SK-N-SH (cell line): Measurements from ENCODE around the gene CHRNE. TPM values are rescaled to one million over a fixed set of nuclear protein-coding genes. Genes with fewer than 3 reads are reported as not detected.

Experiments
- CTCF ChIA-PET: fragments of 300-600, 350-600 bp; formaldehyde crosslinking; extraction: SDS; loops from one replicate; lab custom pipeline; 2021; lab: Yijun Ruan, JAX
- POLR2A ChIA-PET: fragments of 350-600 bp; sonication (Branson Sonifier 250); formaldehyde crosslinking; extraction: SDS; loops from one replicate; lab custom pipeline; 2020; ENCODE audit warnings: antibody characterized with exemption, inconsistent platforms; lab: Yijun Ruan, JAX
- DNase-seq: peaks from one replicate; pipeline ENCODE4 v3.0.0; 2012
- H2AFZ ChIP-seq: fragments of 200-600 bp; sonication (generic); 2 replicates; pipeline ENCODE4 v1.8.1; 2016; ENCODE audit warnings: antibody characterized with exemption, mild to moderate bottlenecking, low read depth
- H3F3A ChIP-seq: fragments of 200-600 bp; sonication (generic); replicated peaks from 2 replicates; pipeline ENCODE3; 2016; ENCODE audit warnings: antibody characterized with exemption, mild to moderate bottlenecking; ENCODE audit not compliant: insufficient read depth
- H3K27ac ChIP-seq, 2 experiments: fragments of 200-500 bp in 1 of 2; fragments of 200-600 bp in 1 of 2; sonication (Bioruptor generic) in 1 of 2; sonication (generic), shearing (Covaris generic) in 1 of 2; 2 replicates each; pipeline versions ENCODE4 v1.5.1 to v1.6.1; 2014 to 2016; ENCODE audit warnings: low read depth in 2 of 2, inconsistent platforms in 1 of 2, low read length in 1 of 2, mild to moderate bottlenecking in 1 of 2, mixed read lengths in 1 of 2
- H3K27me3 ChIP-seq: fragments of 200-600 bp; sonication (generic), shearing (Covaris generic); 2 replicates; pipeline ENCODE4 v1.6.1; 2016; ENCODE audit warnings: mixed run types; ENCODE audit not compliant: insufficient read depth
- H3K36me3 ChIP-seq, 2 experiments: fragments of 200-500 bp in 1 of 2; fragments of 200-600 bp in 1 of 2; sonication (Bioruptor generic) in 1 of 2; sonication (generic) in 1 of 2; replicated peaks in 1 of 2; 2 replicates each; pipeline versions ENCODE3 to v1.5.1; 2014 to 2016; ENCODE audit warnings: low read length in 1 of 2, mild to moderate bottlenecking in 1 of 2; ENCODE audit not compliant: insufficient read depth in 2 of 2, control insufficient read depth in 1 of 2
- H3K4me1 ChIP-seq, 2 experiments: fragments of 200-500 bp in 1 of 2; fragments of 200-600 bp in 1 of 2; sonication (Bioruptor generic) in 1 of 2; sonication (generic), shearing (Covaris generic) in 1 of 2; 2 replicates each; pipeline versions ENCODE4 v1.5.1 to v1.6.1; 2014 to 2016; ENCODE audit warnings: low read depth in 1 of 2, low read length in 1 of 2, mixed run types in 1 of 2; ENCODE audit not compliant: insufficient read depth in 2 of 2, control insufficient read depth in 1 of 2
- H3K4me2 ChIP-seq: fragments of 200-600 bp; sonication (generic), shearing (Covaris generic); 2 replicates; pipeline ENCODE4 v1.6.1; 2017; ENCODE audit warnings: mixed run types
- H3K4me3 ChIP-seq, 2 experiments: fragments of 200-500 bp in 1 of 2; fragments of 200-600 bp in 1 of 2; sonication (Bioruptor generic) in 1 of 2; sonication (generic), shearing (Covaris generic) in 1 of 2; 2 replicates each; pipeline versions ENCODE4 v1.5.1 to v1.8.1; 2014 to 2016; ENCODE audit warnings: low read depth in 2 of 2, inconsistent platforms in 1 of 2, low read length in 1 of 2, mild to moderate bottlenecking in 1 of 2, mixed read lengths in 1 of 2, moderate library complexity in 1 of 2
- H3K79me2 ChIP-seq: fragments of 200-600 bp; sonication (generic); 2 replicates; pipeline ENCODE4 v1.8.1; 2017; ENCODE audit warnings: mild to moderate bottlenecking; ENCODE audit not compliant: insufficient read depth
- H3K9ac ChIP-seq: fragments of 200-600 bp; sonication (generic); 2 replicates; pipeline ENCODE4 v1.6.1; 2017; ENCODE audit warnings: mixed run types
- H3K9me2 ChIP-seq: fragments of 200-600 bp; sonication (generic); 2 replicates; pipeline ENCODE4 v1.6.1; 2017; ENCODE audit warnings: mixed run types
- H3K9me3 ChIP-seq: fragments of 200-600 bp; sonication (generic); 2 replicates; pipeline ENCODE4 v1.6.1; 2017; ENCODE audit warnings: mixed run types, mild to moderate bottlenecking, moderate library complexity
- H4K20me1 ChIP-seq: fragments of 200-600 bp; sonication (generic); 2 replicates; pipeline ENCODE4 v1.6.1; 2017; ENCODE audit warnings: mild to moderate bottlenecking, mixed run types; ENCODE audit not compliant: insufficient read depth
- EP300 ChIP-seq, 2 experiments: IDR thresholded peaks; 2 replicates each; pipeline versions ENCODE4 v1.4.0 to v1.6.1; 2012; ENCODE audit warnings: borderline replicate concordance in 1 of 2, low read depth in 1 of 2, low read length in 1 of 2
- EZH2phosphoT487 ChIP-seq: fragments of 200-600 bp; sonication (generic); IDR thresholded peaks from 2 replicates; pipeline ENCODE4 v1.6.1; 2017; ENCODE audit warnings: low read depth, mixed run types, mild to moderate bottlenecking, antibody characterized with exemption, moderate library complexity, borderline replicate concordance
- FOSL2 ChIP-seq: IDR thresholded peaks from 2 replicates; pipeline ENCODE4 v1.4.0; 2012; ENCODE audit warnings: low read depth, mild to moderate bottlenecking, moderate library complexity, borderline replicate concordance
- FOXJ3 ChIP-seq: sonication (generic); formaldehyde crosslinking; IDR thresholded peaks from 2 replicates; pipeline ENCODE4 v1.5.1; 2020; ENCODE audit warnings: mild to moderate bottlenecking, missing genetic modification reagents
- FOXM1 ChIP-seq: IDR thresholded peaks from 2 replicates; pipeline ENCODE4 v1.4.0; 2012; ENCODE audit warnings: low read depth, mild to moderate bottlenecking
- JUND ChIP-seq: IDR thresholded peaks from 2 replicates; pipeline ENCODE4 v1.4.0; 2012
- NRF1 ChIP-seq: IDR thresholded peaks from 2 replicates; pipeline ENCODE4 v1.6.1; 2012; ENCODE audit warnings: low read depth, mild to moderate bottlenecking, low read length
- SMC3 ChIP-seq: IDR thresholded peaks from 2 replicates; pipeline ENCODE4 v1.6.1; 2012; ENCODE audit warnings: low read depth, low read length, improper control_type of control experiment
- TAF1 ChIP-seq: IDR thresholded peaks from 2 replicates; pipeline ENCODE4 v1.6.1; 2012; ENCODE audit warnings: low read depth, mild to moderate bottlenecking, low read length, moderate library complexity, borderline replicate concordance
- TCF12 ChIP-seq: IDR thresholded peaks from 2 replicates; pipeline ENCODE4 v1.4.0; 2012
- TEAD4 ChIP-seq: IDR thresholded peaks from 2 replicates; pipeline ENCODE4 v1.4.0; 2012; ENCODE audit warnings: mild to moderate bottlenecking, borderline replicate concordance; ENCODE audit not compliant: insufficient read depth
- WGBS: methylation state at CpG from one replicate; pipeline ENCODE4 v1.1.6; 2017; ENCODE audit warnings: low lambda C conversion rate; 5-methylcytosine and 5-hydroxymethylcytosine counted together
- polyA plus RNA-seq, 3 experiments: library from polyadenylated mRNA; depleted of rRNA; stranded (reverse); fragments of >200 nt; gene quantifications; 2 replicates each; pipeline ENCODE4 v1.2.3, GENCODE V29; 2012
- TF ChIP-seq, protein P1 (sequence below): IDR thresholded peaks from 2 replicates; pipeline ENCODE4 v1.6.1; 2012; ENCODE audit warnings: mild to moderate bottlenecking, low read depth, low read length, moderate library complexity
- TF ChIP-seq, protein P2 (sequence below): fragments of 150-350 bp; IDR thresholded peaks from 2 replicates; pipeline ENCODE4 v1.6.1; 2017; ENCODE audit warnings: antibody characterized with exemption, low read length, low read depth, borderline replicate concordance
- TF ChIP-seq, protein P3 (sequence below): IDR thresholded peaks from 2 replicates; pipeline ENCODE4; 2012
- TF ChIP-seq, protein P4 (sequence below): fragments of 150-350 bp; IDR thresholded peaks from 2 replicates; pipeline ENCODE4 v1.6.1; 2016; ENCODE audit warnings: mild to moderate bottlenecking, low read depth, low read length
- TF ChIP-seq, protein P5 (sequence below): IDR thresholded peaks from 2 replicates; pipeline ENCODE4 v1.4.0; 2012; ENCODE audit warnings: low read depth
- TF ChIP-seq, protein P6 (sequence below): IDR thresholded peaks from 2 replicates; pipeline ENCODE4 v1.4.0; 2012; ENCODE audit warnings: low read depth, borderline replicate concordance

CHRNE gene
- polyA plus RNA-seq, 1 of the 3 experiments (the other 2 are of a cell fraction): 0.71 TPM

DNA sequence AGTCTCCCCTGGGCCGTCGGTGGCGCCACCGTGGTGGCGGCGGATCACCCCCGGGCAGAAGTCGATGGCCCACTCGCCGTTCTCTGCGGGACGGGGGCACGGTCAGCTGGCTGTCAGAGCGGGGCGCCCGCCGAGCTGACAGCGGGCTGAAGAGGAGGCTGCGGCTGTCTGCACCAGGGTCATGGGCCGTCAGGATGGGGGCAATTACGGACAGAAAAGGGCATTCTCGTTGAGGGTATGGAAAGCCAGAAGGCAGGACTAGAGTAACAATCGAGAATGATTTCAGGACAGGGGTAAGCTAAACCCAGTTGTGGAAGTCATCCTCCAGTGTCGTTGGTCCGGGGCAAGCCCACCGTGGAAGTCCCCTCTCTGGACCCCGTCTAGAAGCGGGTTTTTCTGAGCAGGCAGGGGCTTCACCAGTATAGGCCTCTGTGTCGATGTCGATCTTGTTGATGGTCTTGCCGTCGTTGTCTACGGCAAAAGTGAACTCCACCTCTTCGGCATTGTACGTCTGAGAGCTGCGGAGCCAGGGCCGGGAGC, 1.7 kb downstream of the CHRNE start:
- Histone ChIP-seq H3K27ac (no peak overlapping the region), H3K9ac (no peak overlapping the region), H3K4me2 (no peak overlapping the region), H3K79me2 (no peaks in the 10 kb centered on the region), H3K4me3 (no peak overlapping the region), H3K27me3 (no peaks in the 10 kb centered on the region), H3K9me3 (no peaks in the 10 kb centered on the region), H3K9me2 (no peaks in the 10 kb centered on the region), H2AFZ (no peak overlapping the region), H3K36me3 (peaks cover 0 to 21% of the 10 kb centered on the region in 2 experiments), H3K4me1 (peaks cover 0 to 10% of the 10 kb centered on the region in 2 experiments; a peak in 1 of 4 replicates), H4K20me1 (no peaks in the 10 kb centered on the region), H3F3A (no peaks in the 10 kb centered on the region)
- POLR2A ChIA-PET: no interaction called here
- CTCF ChIA-PET: interaction anchor here (1.3 to 6.5 kb wide), 3 partner anchors 11 to 113 kb away, joined by 5 to 47 read pairs (median 45); partner anchors contain the start of genes GLTPD2 and VMO1
- 98% methylated on average over 30 of the region's 37 CpGs for WGBS
- TF ChIP-seq TEAD4 (no peak), FOSL2 (no peak), FOXJ3 (CRISPR knock-in tag) (no peak), SMC3 (no peak), FOXM1 (no peak), TAF1 (no peak), JUND (no peak), EP300 (IDR thresholded peaks at IDR 0.05; ENCODE audit: borderline replicate concordance in 1 of 2, low read depth in 1 of 2, low read length in 1 of 2) (no peak), TCF12 (no peak), NRF1 (no peak), EZH2phosphoT487 (no peak)
- TF ChIP-seq, protein P1, sequence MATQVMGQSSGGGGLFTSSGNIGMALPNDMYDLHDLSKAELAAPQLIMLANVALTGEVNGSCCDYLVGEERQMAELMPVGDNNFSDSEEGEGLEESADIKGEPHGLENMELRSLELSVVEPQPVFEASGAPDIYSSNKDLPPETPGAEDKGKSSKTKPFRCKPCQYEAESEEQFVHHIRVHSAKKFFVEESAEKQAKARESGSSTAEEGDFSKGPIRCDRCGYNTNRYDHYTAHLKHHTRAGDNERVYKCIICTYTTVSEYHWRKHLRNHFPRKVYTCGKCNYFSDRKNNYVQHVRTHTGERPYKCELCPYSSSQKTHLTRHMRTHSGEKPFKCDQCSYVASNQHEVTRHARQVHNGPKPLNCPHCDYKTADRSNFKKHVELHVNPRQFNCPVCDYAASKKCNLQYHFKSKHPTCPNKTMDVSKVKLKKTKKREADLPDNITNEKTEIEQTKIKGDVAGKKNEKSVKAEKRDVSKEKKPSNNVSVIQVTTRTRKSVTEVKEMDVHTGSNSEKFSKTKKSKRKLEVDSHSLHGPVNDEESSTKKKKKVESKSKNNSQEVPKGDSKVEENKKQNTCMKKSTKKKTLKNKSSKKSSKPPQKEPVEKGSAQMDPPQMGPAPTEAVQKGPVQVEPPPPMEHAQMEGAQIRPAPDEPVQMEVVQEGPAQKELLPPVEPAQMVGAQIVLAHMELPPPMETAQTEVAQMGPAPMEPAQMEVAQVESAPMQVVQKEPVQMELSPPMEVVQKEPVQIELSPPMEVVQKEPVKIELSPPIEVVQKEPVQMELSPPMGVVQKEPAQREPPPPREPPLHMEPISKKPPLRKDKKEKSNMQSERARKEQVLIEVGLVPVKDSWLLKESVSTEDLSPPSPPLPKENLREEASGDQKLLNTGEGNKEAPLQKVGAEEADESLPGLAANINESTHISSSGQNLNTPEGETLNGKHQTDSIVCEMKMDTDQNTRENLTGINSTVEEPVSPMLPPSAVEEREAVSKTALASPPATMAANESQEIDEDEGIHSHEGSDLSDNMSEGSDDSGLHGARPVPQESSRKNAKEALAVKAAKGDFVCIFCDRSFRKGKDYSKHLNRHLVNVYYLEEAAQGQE: no peak
- TF ChIP-seq, protein P2, sequence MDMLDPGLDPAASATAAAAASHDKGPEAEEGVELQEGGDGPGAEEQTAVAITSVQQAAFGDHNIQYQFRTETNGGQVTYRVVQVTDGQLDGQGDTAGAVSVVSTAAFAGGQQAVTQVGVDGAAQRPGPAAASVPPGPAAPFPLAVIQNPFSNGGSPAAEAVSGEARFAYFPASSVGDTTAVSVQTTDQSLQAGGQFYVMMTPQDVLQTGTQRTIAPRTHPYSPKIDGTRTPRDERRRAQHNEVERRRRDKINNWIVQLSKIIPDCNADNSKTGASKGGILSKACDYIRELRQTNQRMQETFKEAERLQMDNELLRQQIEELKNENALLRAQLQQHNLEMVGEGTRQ: no peak
- TF ChIP-seq, protein P3, sequence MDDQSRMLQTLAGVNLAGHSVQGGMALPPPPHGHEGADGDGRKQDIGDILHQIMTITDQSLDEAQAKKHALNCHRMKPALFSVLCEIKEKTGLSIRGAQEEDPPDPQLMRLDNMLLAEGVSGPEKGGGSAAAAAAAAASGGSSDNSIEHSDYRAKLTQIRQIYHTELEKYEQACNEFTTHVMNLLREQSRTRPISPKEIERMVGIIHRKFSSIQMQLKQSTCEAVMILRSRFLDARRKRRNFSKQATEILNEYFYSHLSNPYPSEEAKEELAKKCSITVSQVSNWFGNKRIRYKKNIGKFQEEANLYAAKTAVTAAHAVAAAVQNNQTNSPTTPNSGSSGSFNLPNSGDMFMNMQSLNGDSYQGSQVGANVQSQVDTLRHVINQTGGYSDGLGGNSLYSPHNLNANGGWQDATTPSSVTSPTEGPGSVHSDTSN: no peak
- TF ChIP-seq, protein P4, sequence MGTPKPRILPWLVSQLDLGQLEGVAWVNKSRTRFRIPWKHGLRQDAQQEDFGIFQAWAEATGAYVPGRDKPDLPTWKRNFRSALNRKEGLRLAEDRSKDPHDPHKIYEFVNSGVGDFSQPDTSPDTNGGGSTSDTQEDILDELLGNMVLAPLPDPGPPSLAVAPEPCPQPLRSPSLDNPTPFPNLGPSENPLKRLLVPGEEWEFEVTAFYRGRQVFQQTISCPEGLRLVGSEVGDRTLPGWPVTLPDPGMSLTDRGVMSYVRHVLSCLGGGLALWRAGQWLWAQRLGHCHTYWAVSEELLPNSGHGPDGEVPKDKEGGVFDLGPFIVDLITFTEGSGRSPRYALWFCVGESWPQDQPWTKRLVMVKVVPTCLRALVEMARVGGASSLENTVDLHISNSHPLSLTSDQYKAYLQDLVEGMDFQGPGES: no peak
- TF ChIP-seq, protein P5, sequence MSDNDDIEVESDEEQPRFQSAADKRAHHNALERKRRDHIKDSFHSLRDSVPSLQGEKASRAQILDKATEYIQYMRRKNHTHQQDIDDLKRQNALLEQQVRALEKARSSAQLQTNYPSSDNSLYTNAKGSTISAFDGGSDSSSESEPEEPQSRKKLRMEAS: no peak
- TF ChIP-seq, protein P6, sequence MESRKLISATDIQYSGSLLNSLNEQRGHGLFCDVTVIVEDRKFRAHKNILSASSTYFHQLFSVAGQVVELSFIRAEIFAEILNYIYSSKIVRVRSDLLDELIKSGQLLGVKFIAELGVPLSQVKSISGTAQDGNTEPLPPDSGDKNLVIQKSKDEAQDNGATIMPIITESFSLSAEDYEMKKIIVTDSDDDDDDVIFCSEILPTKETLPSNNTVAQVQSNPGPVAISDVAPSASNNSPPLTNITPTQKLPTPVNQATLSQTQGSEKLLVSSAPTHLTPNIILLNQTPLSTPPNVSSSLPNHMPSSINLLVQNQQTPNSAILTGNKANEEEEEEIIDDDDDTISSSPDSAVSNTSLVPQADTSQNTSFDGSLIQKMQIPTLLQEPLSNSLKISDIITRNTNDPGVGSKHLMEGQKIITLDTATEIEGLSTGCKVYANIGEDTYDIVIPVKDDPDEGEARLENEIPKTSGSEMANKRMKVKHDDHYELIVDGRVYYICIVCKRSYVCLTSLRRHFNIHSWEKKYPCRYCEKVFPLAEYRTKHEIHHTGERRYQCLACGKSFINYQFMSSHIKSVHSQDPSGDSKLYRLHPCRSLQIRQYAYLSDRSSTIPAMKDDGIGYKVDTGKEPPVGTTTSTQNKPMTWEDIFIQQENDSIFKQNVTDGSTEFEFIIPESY: no peak
- no peak for DNase-seq
